Neural crest cell (in vitro differentiated cells): ENCODE measurements around the gene MRPL10. TPM values are rescaled to one million over a fixed set of nuclear protein-coding genes. Genes with fewer than 3 reads are reported as not detected.

Source experiments
- DNase-seq: peaks from one replicate; pipeline ENCODE4 v3.0.0; 2021; ENCODE audit warnings: low read depth, mixed read lengths, low spot score
- H3K27ac Mint-ChIP-seq: one replicate; pipeline ENCODE4 v1.8.0; 2021; ENCODE audit warnings: mild to moderate bottlenecking, mixed read lengths; ENCODE audit not compliant: unreplicated experiment
- H3K27me3 Mint-ChIP-seq: 2 replicates; pipeline ENCODE4 v1.8.0; 2021; ENCODE audit warnings: low read depth, mild to moderate bottlenecking, mixed read lengths
- H3K36me3 Mint-ChIP-seq: 2 replicates; pipeline ENCODE4 v1.8.0; 2021; ENCODE audit warnings: low read depth, mild to moderate bottlenecking, mixed read lengths
- H3K4me1 Mint-ChIP-seq: 2 replicates; pipeline ENCODE4 v1.8.0; 2021; ENCODE audit warnings: mixed read lengths
- H3K4me3 Mint-ChIP-seq: one replicate; pipeline ENCODE4 v1.8.0; 2021; ENCODE audit warnings: mild to moderate bottlenecking, mixed read lengths
- H3K9me3 Mint-ChIP-seq: 2 replicates; pipeline ENCODE4 v1.8.0; 2021; ENCODE audit warnings: mixed read lengths
- total RNA-seq: library from RNA; stranded (reverse); gene quantifications from 2 replicates; pipeline ENCODE4 v1.2.1, GENCODE V29; 2021
- TF ChIP-seq, protein P1 (sequence below): fragments of 200-600 bp; sonication (generic); conservative IDR thresholded peaks from 2 replicates; pipeline ENCODE4 v1.5.0; 2021; ENCODE audit warnings: antibody characterized with exemption, mild to moderate bottlenecking

Gene MRPL10
- total RNA-seq, 1 donor from 2014 or later, result 50.0 TPM

DNA sequence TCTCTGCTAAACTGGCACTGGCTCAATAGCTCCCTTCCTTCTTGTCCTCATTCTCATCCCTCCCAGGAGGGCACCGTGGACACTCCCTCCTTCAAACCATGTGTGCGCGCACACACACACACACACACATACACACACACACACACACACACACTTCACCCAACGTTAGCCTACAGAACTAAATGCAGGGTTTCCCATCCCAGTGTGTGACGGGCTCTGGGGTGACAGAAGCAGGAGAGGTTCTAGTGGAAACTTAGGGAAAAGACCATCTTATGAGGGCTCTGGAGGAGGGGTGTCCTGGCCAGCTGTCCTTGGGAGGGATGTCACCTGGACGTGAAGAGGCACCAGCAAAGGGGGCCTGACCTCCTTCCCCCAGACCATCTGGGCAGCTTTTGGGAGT lies 29.4 kb downstream of the MRPL10 start:
- Mint-ChIP-seq H3K4me1 (no peaks in the 10 kb centered on the region), H3K4me3 (no peak overlapping the region), H3K36me3 (no peaks in the 10 kb centered on the region), H3K27ac (no peak overlapping the region), H3K9me3 (no peaks in the 10 kb centered on the region), H3K27me3 (peaks cover 61% of the 10 kb centered on the region)
- TF ChIP-seq, protein P1, sequence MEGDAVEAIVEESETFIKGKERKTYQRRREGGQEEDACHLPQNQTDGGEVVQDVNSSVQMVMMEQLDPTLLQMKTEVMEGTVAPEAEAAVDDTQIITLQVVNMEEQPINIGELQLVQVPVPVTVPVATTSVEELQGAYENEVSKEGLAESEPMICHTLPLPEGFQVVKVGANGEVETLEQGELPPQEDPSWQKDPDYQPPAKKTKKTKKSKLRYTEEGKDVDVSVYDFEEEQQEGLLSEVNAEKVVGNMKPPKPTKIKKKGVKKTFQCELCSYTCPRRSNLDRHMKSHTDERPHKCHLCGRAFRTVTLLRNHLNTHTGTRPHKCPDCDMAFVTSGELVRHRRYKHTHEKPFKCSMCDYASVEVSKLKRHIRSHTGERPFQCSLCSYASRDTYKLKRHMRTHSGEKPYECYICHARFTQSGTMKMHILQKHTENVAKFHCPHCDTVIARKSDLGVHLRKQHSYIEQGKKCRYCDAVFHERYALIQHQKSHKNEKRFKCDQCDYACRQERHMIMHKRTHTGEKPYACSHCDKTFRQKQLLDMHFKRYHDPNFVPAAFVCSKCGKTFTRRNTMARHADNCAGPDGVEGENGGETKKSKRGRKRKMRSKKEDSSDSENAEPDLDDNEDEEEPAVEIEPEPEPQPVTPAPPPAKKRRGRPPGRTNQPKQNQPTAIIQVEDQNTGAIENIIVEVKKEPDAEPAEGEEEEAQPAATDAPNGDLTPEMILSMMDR, result no peak
- DNase-seq, result no peak

GRCh38 chr17:47801176-47801765 lies 30.1 kb downstream of the MRPL10 start:
- Mint-ChIP-seq H3K27ac (no peak overlapping the region), H3K4me1 (no peaks in the 10 kb centered on the region), H3K4me3 (no peak overlapping the region), H3K9me3 (no peaks in the 10 kb centered on the region), H3K36me3 (no peaks in the 10 kb centered on the region), H3K27me3 (peaks cover 65% of the 10 kb centered on the region)
- DNase-seq, result no peak
- TF ChIP-seq, protein P1, result no peak

DNA sequence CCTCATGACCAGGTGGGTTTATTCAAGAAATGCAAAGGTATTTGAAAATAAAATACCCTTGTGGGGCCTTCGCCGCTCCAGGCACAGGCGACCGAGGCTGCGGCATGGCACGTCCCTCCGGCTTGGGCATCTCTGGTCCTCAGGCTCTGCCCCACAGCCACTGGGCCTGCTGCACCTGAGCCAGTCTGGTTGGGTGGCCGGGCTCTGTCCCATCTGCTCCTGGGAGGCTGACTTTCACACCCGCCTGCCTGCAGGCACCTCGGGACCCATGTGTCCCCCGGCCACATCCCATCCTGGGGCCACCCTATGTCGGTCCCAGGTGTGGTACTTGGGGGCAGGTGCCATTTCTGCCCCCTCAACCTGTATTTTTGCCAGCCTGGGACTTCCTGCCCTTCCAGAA lies 30.7 kb downstream of the MRPL10 start:
- H3K36me3 Mint-ChIP-seq, result no peaks in the 10 kb centered on the region
- no peak for DNase-seq
- no peak overlapping the region for H3K27ac Mint-ChIP-seq
- H3K4me1 Mint-ChIP-seq, result no peaks in the 10 kb centered on the region
- H3K27me3 Mint-ChIP-seq, result peaks cover 71% of the 10 kb centered on the region
- H3K4me3 Mint-ChIP-seq, result no peak overlapping the region
- TF ChIP-seq, protein P1, result no peak
- no peaks in the 10 kb centered on the region for H3K9me3 Mint-ChIP-seq

DNA sequence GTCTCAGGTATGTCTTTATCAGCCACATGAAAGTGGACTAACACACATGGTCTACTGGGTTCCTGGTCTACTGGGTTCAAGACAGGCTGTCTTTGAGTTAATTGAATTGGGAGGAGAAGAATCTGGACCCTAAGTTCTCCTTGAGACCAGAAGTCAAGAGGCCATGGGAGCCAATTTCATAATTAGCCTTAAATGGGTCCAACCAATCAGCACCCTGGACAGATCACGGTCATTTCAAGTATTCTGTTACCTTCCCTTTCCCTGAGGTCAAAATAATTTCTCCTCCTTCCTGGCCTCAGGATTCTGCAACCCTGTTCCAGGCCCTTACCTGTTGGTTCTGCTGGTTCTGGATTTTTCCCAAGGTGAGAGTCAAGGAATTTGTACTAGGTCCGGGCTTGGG lies 33.5 kb downstream of the MRPL10 start:
- TF ChIP-seq, protein P1, result no peak
- Mint-ChIP-seq H3K27ac (no peak overlapping the region), H3K9me3 (no peaks in the 10 kb centered on the region), H3K4me1 (no peaks in the 10 kb centered on the region), H3K4me3 (no peak overlapping the region), H3K27me3 (peaks cover 81% of the 10 kb centered on the region), H3K36me3 (no peaks in the 10 kb centered on the region)
- DNase-seq, result no peak

DNA sequence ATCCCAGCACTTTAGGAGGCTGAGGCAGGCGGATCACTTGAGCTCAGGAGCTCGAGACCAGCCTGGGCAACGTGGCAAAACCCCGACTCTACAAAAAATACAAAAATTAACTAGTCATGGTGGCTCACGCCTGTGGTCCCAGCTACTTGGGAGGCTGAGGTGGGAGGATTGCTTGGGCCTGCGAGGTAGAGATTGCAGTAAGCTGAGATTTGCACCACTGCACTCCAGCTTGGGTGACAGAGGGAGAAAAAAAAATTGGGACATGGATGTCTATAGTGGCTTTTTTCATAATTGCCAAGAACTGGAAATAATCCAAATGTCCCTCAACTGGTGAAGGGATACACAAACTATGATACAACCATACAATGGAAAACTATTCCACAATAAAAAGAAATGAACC lies 38.4 kb downstream of the MRPL10 start:
- no peaks in the 10 kb centered on the region for H3K36me3 Mint-ChIP-seq
- peaks cover 14% of the 10 kb centered on the region for H3K4me1 Mint-ChIP-seq
- no peak overlapping the region for H3K27ac Mint-ChIP-seq
- H3K9me3 Mint-ChIP-seq, result no peaks in the 10 kb centered on the region
- no peak overlapping the region for H3K4me3 Mint-ChIP-seq
- TF ChIP-seq, protein P1, result no peak
- H3K27me3 Mint-ChIP-seq, result peaks cover 97% of the 10 kb centered on the region
- no peak for DNase-seq
